GM12891 (cell line): ENCODE results near the gene PLK2.

Source experiments
- DNase-seq: peaks from one replicate; pipeline ENCODE4 v3.0.0; 2011; ENCODE audit warnings: low spot score; ENCODE audit not compliant: insufficient read length
- FAIRE-seq: peaks from 2 replicates; lab custom pipeline; 2011; peaks lifted over from hg19 to GRCh38; lab: Jason Lieb, UNC
- PAX5 ChIP-seq: IDR thresholded peaks from 2 replicates; pipeline ENCODE4 v1.6.1; 2011; ENCODE audit warnings: low read length, moderate library complexity, mild to moderate bottlenecking; ENCODE audit not compliant: insufficient read depth, severe bottlenecking
- POLR2A ChIP-seq: IDR thresholded peaks from 2 replicates; pipeline ENCODE4 v1.6.1; 2011; ENCODE audit warnings: low read depth, low read length, control low read depth
- POLR2AphosphoS5 ChIP-seq: IDR thresholded peaks from 2 replicates; pipeline ENCODE4 v1.6.1; 2011; ENCODE audit warnings: low read depth, low read length, control low read depth
- POU2F2 ChIP-seq: IDR thresholded peaks from 2 replicates; pipeline ENCODE4 v1.6.1; 2011; ENCODE audit warnings: low read depth, mild to moderate bottlenecking, control low read depth, low read length, moderate library complexity
- SPI1 ChIP-seq: IDR thresholded peaks from 2 replicates; pipeline ENCODE4 v1.6.1; 2011; ENCODE audit warnings: low read depth, low read length, control low read depth
- TAF1 ChIP-seq: IDR thresholded peaks from 2 replicates; pipeline ENCODE4 v1.6.1; 2011; ENCODE audit warnings: low read depth, low read length, control low read depth

The PLK2 gene

DNA sequence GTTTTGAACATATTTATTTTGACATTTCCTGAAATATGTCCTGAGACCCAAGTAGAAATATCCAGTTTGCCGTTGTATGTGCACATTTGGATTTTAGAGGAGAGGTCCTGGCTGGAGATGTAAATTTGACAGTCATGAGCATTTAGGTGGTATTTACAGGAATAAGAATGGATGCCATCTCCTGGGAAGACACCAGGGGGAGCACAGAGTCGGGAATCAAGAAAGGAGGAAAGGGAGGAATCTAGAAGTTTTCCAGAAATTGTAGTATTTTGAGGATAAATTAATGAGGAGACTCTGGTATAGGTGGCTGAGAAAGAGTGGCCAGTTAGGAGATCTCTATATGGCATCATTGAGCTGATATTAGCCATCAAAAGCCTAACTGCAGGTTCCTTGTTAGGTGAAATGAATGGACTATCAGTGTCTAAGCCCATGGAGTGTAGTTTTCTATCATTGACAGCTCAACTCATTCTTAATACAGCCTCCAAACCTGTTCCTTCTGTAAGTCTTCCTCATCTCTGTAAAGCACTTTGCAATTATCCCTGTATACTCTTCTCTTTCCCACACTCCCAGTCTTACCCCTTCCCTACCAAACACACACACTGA lies 38.6 kb upstream of the PLK2 start:
- TF ChIP-seq PAX5 (no peak), POLR2AphosphoS5 (no peak), SPI1 (no peak), POU2F2 (no peak), TAF1 (no peak), POLR2A (no peak)
- no peak for DNase-seq
- FAIRE-seq = no peak

DNA sequence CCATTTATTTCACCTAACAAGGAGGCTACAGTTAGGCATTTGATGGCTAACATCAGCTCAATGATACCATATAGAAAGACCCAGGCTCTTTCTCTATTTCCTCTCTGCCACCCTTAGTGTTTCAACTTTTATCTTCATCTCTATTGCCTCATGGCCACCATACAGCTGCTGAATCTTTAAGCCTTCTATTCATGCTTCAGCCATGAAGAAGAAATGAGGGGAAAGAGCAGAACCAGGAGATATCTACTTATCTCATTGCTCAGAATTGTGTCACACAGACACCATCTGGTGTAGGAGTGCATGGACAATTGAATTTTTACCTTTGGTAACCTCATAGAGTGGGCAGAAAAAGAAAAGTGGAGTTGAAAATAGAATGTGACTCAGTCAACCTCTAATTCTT lies 38.0 kb upstream of the PLK2 start:
- no peak for FAIRE-seq
- DNase-seq = no peak
- TF ChIP-seq SPI1 (no peak), POLR2A (no peak), TAF1 (no peak), PAX5 (no peak), POU2F2 (no peak), POLR2AphosphoS5 (no peak)

GRCh38 chr5:58497386-58497785 lies 37.5 kb upstream of the PLK2 start:
- TF ChIP-seq POU2F2 = no peak
- no peak for TF ChIP-seq POLR2A
- no peak for TF ChIP-seq TAF1
- TF ChIP-seq SPI1 = no peak
- TF ChIP-seq POLR2AphosphoS5 = no peak
- TF ChIP-seq PAX5 = no peak
- DNase-seq (no peak), FAIRE-seq (no peak)

- no peak for TF ChIP-seq SPI1
- TF ChIP-seq POU2F2 = no peak
- TF ChIP-seq POLR2AphosphoS5 = no peak
- TF ChIP-seq PAX5 = no peak
- no peak for TF ChIP-seq TAF1
- TF ChIP-seq POLR2A = no peak
- DNase-seq (no peak), FAIRE-seq (no peak)
Measured at GRCh38 chr5:58496488-58496887, 36.6 kb upstream of the PLK2 start.

GRCh38 chr5:58493141-58493540 lies 33.3 kb upstream of the PLK2 start:
- no peak for TF ChIP-seq POU2F2
- no peak for TF ChIP-seq POLR2A
- DNase-seq = no peak
- FAIRE-seq = no peak

- DNase-seq (peak; percentile 7), FAIRE-seq (no peak)
- no peak for TF ChIP-seq PAX5
- TF ChIP-seq SPI1 = peak; percentile 6; the same call in 1 of the 2 replicates
Measured at GRCh38 chr5:58491216-58491892, 31.5 kb upstream of the PLK2 start, which contains the start of gene GAPT. Gene GAPT, plus strand, starts transcription at chr5:58491435. Its CDS starts 3,102 bp downstream, at chr5:58494537.

GRCh38 chr5:58490402-58491050 lies 30.6 kb upstream of the PLK2 start:
- no peak for FAIRE-seq
- DNase-seq = no peak
- TF ChIP-seq POU2F2 (no peak), TAF1 (no peak), POLR2AphosphoS5 (no peak), POLR2A (no peak), PAX5 (no peak), SPI1 (no peak)

- FAIRE-seq (no peak), DNase-seq (no peak)
- no peak for TF ChIP-seq TAF1
- no peak for TF ChIP-seq PAX5
- no peak for TF ChIP-seq POLR2AphosphoS5
- no peak for TF ChIP-seq POLR2A
- no peak for TF ChIP-seq POU2F2
- TF ChIP-seq SPI1 = no peak
Measured at GRCh38 chr5:58486290-58486689, 26.4 kb upstream of the PLK2 start.

GRCh38 chr5:58484505-58484904 lies 24.6 kb upstream of the PLK2 start:
- no peak for TF ChIP-seq TAF1
- DNase-seq (no peak), FAIRE-seq (no peak)

DNA sequence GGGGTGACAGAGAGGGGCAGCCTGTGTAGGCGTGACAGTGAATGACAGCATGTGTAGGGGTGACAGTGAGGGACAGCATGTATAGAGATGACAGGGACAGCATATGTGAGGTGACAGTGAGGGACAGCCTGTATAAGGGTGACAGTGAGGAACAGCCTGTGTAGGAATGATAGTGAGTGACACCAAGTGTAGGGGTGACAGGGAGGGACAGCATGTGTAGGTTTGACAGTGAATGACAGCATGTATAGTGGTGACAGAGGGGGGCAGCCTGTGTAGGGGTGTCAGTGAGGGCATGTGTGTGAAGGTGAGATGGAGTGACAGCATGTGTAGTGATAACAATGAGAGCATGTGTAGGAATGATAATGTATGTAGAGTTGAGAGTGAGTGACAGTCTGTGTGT lies 22.6 kb upstream of the PLK2 start:
- no peak for FAIRE-seq

More for the DNA sequence above, 22.6 kb upstream of the PLK2 start:
- TF ChIP-seq POLR2A (no peak), SPI1 (no peak), TAF1 (no peak), PAX5 (no peak), POLR2AphosphoS5 (no peak), POU2F2 (no peak)
- DNase-seq = no peak
